Islet of Langerhans (tissue), 1 donor: ENCODE results near the gene TOMT.

Experiments
- FAIRE-seq: peaks from one replicate; lab custom pipeline; 2011; peaks lifted over from hg19 to GRCh38; lab: Jason Lieb, UNC

The TOMT gene, protein sequence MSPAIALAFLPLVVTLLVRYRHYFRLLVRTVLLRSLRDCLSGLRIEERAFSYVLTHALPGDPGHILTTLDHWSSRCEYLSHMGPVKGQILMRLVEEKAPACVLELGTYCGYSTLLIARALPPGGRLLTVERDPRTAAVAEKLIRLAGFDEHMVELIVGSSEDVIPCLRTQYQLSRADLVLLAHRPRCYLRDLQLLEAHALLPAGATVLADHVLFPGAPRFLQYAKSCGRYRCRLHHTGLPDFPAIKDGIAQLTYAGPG

DNA sequence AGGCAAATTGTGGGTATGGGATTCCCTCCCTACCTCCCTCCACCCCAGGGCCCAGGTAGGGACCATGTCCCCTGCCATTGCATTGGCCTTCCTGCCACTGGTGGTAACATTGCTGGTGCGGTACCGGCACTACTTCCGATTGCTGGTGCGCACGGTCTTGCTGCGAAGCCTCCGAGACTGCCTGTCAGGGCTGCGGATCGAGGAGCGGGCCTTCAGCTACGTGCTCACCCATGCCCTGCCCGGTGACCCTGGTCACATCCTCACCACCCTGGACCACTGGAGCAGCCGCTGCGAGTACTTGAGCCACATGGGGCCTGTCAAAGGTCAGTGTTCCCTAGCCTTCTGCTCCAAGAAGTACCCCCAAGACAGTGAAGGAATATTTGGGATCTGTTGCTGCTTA, at the start of gene TOMT:
Gene TOMT (plus strand): TSS at position 37 of the 400 bp plus-strand sequence. CDS start 28 bp downstream, at position 65.
- FAIRE-seq = no peak

DNA sequence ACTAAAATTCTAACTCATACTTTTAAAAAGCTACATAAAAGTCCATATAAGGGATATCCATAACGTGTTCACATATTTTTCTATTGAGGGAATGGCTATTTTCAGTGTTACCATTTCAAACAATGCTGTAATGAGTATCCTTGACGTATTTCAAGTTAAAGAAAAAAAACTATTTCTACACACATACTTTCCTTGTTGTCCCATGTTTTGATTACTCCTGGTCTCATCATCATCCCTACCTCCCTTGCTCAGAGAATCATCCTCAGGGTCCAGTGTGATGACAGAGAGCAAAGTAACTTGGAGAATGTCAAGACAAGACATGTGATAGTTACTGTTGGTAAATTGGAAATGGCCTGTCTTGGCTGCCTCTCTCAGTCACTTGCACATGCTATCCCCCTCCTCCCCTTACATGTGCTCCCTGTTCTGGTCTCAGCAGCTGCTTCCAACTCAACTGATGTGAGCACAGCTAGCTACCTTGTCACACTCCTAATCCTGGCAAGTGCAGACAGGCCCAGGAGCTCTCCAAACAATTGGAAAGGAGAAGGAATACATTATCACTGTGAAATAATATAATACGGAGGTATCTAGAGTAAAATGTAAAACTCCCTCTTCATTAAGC, 47.2 kb upstream of the TOMT start:
- no peak for FAIRE-seq

DNA sequence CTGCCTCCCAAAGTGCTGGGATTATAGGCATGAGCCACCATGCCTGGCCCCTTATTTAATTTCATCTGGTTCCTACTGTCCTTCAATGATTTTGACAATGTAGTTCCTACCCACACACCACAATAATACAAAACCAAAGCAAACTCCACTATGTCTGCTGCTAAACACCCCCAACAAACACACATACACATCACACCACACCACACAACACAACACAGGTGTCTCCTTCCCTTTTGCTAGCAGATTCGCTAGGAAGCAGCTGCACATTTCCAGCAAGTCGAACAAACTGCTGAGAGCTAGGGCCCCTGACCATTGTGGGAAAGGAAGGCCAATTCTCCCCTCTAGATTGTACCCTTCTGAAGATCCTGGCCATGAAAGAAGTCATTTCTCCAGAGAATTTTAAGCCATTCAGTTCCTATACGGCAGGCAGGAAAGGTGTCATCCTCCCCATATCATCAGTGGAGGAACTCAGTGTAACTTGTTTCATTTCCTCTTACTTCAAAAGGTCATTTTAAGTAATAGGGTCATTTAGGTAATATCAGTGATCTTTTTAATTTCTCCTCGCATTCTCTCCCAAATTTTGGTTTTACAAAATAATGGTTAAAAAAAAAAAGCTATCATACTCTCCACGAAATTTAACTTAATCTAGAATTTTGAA, 43.9 kb upstream of the TOMT start:
- no peak for FAIRE-seq

DNA sequence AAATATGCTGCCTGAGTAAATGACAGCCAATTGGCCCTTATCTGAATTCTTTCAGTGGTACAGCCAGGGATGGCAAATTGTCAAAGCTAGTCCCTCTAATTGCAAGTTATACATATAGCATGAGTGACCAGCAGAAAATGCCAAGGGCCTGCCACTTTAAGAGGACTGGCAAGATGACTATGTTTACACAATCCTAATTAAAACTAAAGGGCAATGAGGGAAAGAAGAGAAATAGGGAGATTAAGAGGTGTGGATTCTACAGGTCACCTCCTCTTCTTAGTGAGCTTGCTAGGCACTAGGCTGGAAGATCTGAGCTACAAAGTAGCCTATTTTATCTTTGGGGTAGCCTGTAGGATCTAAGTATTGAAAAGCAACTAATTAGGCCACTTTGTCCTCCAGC, 38.9 kb upstream of the TOMT start:
- no peak for FAIRE-seq

- no peak for FAIRE-seq
Observed at GRCh38 chr11:72067266-72067665, 38.5 kb upstream of the TOMT start.

GRCh38 chr11:72067676-72068075, 38.0 kb upstream of the TOMT start:
- no peak for FAIRE-seq

- no peak for FAIRE-seq
Observed at GRCh38 chr11:72069200-72069599, 36.5 kb upstream of the TOMT start.

DNA sequence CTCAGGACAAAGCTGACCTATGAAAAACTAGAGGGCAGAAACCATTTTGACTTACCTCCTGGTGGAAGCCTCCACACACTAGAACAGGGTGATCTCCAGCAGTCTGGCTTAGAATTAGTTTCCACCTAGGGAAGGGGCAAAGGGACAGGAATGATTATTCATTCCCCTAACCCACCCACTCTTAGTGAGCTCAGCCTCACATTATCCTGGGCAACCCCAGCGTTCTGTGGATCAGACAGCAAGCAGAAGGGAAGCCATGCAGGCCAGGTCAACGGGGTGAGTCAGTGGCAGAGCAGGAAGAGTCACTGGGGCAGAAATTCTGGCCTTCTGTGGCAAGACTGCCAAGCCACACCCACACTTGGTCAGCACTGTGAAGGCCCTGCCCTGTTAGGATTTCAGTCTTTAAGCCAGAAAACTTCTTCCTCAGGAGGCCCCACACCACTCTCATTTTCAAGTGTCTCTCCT, 35.9 kb upstream of the TOMT start:
- FAIRE-seq = no peak

GRCh38 chr11:72070491-72070890, 35.2 kb upstream of the TOMT start:
- FAIRE-seq = no peak

DNA sequence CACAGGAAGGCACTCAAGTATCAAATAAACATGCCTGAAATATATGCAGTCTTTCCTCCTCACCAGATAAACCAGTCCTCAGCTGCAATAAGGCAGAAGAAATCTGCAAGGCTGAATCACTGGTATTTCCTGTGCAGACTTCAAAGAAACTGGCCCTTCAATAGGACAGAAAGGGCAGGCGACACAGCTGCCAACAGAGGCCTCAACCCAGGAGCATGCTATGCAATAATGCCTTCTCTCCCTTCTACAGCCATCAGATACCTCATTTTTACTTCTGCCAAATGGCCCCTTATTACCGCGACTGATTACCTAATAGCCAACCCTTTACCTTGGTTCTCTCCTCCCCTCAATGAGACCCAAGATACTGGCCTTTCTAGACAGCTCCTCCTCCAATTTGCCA, 33.4 kb upstream of the TOMT start:
- FAIRE-seq = no peak

DNA sequence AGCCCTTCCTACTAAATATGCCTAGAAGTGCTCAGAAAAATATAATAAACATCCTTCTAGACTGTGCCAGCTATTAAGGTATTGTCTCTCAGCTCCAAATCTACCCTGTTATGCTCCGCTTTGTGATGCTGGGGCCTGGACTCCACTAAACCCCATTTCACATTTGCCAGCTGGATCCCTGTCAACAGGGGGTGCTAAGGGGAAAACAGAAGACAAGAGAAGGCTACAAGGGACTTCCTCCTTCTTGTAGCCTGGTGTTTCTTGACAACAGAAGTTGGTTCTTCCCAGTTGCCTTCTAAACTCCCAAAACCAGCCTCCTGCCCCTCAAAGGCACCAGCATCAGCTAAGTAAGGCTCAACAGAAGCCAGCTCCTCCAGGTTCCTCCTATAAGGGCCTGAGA, 30.6 kb upstream of the TOMT start:
- no peak for FAIRE-seq

DNA sequence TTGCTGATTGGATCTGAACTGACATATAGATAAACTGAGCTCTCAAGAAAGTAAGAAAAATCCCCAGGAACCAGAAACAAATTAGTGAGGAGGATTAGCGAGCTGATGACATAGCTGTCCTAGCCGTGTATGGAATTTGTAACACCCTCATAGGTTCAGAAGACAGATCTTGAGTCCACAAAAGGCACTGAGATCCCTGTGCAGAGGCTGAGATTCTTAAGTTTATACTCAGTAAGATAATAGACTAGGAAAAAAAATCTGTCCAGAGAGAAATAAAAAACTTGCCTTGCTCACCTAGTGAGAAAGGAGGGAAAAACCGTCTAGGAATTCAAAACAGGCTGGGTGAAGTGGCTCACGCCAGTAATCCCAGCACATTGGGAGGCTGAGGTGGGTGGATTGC, 30.0 kb upstream of the TOMT start:
- FAIRE-seq = no peak

DNA sequence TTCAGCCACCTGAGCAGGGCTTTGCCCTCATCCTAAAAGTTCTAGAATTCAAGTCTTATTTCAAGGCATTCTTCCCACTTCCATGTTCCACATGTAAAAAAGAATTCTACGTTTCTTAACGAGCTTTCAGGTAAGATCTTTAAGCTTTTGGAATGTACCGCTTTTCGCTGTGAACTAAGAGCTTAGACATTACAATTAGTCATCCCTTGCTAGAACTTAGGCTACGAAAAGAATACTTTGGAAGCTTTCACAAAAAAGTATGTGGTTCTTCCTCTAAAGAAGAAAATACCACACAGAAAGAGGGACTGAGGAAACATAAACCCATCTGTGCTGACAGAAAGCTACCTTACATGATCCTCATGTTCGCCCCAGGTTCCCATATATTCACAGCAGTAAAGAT, 27.2 kb upstream of the TOMT start:
- FAIRE-seq = no peak

GRCh38 chr11:72079819-72080325, 25.9 kb upstream of the TOMT start:
- no peak for FAIRE-seq

DNA sequence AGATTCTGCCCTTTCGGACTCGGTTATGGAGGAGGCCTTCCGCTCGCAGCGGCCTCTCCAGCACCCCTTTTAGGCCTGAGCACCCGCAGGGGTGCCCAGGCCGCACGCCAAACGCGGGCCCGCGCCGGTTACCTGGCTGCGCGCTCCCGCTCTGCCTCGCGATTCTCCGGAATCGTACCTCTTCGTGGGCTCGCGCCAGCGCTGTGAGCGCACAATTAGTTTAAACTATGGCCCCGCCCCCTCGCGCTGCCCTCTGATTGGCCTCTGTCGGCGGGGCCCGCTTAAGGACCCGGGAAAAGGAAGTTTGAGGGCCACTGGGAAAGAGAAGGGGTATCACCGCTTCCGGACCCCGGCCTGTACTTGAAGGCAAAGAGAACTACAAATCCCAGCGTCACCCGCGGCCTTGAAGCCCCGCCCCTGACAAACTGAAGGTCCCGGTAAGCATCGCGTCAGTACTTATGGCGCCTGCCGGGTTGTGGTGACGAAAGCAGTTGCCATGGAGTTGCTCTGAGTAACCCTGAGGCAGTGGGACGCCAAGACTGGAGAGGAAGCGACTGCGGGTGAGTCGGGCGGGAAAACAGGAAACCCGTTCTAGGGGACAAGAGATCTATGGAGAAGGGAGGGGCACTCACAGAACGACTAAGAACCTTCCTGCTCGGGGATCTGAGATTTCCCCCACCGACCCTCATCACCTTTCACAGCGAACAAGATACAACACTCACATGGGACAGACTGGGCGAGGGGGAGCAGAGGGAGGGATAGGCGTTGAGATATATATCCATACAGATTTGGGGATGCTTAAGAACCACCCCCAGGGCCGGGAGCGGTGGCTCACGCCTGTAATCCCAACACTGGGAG, 25.2 kb upstream of the TOMT start, which contains the start of the genes LRRC51 and NUMA1:
Gene LRRC51 (plus strand): TSS at position 525 of the 858 bp plus-strand sequence. CDS start 8,234 bp downstream, outside the sequence.
Gene NUMA1 (minus strand): TSS at position 217 of the 858 bp plus-strand sequence. CDS start 44,599 bp downstream, outside the sequence.
- FAIRE-seq = peak; percentile 82

DNA sequence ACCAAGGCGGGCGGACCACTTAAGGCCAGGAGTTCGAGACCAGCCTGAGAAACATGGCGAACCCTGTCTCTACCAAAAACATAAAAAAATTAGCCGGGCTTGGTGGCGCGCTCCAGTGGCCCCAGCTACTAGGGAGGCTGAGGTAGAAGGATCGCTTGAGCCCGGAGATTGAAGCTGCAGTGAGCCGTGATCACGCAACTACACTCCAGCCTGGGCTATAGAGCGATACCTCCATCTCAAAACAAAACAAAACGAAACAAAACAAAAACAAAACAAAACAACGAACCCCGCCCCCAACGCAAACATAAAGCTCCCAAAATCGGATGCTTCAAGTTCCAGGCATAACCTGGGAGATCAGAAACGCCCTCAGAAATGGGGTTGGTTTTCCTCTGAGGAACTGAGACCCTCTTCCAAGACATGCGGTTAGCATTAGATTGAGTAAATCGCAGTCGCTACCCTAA, 24.5 kb upstream of the TOMT start:
- FAIRE-seq = no peak

DNA sequence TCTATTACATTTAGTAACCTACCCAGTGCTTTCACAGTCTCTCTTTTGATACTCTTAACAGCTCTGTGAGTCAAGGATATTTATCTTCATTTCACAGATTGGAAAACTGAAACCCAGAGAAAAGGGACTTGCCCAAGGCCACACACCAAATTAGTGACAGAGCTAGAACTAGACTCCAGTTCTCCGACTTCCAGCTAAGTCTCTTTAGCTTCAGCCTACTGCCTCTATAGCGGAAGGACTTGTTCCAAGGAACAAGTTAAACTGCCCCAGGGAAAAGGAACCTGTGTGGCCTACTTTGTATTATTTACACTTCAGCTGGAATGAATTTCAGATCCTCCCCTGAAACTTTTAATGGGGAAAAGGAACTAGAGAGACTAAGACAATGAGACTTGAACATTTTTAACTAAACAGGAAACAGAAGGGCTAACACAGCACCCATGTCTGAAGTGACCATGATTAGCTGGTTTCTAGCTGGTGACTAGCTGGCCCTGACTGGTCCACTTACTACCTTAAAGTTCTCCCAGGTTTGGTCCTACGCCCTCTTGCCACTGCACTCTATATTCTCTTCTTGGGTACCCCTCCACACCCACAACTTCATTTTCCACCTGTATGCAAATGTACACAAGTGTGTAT, 23.8 kb upstream of the TOMT start:
- FAIRE-seq = no peak

GRCh38 chr11:72083414-72083813, 22.3 kb upstream of the TOMT start:
- FAIRE-seq = no peak

DNA sequence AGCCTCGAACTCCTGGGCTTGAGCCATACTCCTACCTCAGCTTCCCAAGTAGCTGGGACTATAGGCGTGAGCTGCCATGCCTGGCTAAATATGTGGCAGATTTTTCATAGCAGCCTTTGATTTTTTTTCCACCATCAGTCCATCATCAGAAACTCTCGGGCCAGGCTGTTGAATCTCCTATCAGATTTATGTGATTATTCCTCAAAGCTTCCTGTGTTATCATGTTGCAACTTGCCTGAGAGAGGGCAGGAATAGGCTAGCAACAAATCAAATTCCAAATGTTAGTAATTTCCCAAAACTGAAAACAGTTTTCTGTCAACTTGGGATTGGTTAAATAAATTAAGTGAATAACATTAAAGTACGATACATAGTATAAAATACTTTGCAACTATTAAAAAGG, 21.6 kb upstream of the TOMT start:
- FAIRE-seq = no peak

DNA sequence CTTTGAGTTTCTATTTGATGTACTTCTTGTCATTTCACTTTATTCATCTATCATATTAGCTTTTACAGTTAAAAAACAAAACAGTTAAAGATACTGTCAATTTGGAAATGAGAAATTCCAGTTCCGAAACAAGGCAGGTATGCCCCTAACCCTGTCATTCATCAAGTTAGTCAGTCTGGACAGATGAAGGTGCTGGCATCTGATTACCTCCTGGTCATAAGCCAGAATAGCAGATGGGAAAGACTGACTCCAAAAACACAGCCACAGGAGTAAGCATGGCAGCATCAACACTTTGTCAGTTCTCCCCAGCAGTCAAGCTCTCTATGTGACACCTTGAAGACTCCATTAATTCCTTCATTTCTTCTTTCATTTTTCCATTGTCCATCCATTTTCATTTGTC, 20.8 kb upstream of the TOMT start:
- FAIRE-seq = no peak

GRCh38 chr11:72085621-72086351, 19.9 kb upstream of the TOMT start:
- FAIRE-seq = no peak
